IMR-90 (cell line): ENCODE results near the gene B4GALNT1. TPM values are rescaled to one million over a fixed set of nuclear protein-coding genes. Genes with fewer than 3 reads are reported as not detected.

Experiments
- ATAC-seq: fragments of 200-7000 bp; cut with Tn5 transposase; 2 replicates; pipeline ENCODE4 v1.9.1; 2020; ENCODE audit warnings: low read depth, mild to moderate bottlenecking, moderate library complexity
- BruUV-seq: library from RNA; stranded (reverse); fragments of 400-500 nt; replicated peaks from 2 replicates; lab custom pipeline; 2021; lab: Mats Ljungman, UMichigan
- CTCF ChIA-PET: fragments of 300-600 bp; formaldehyde crosslinking; extraction: SDS; loops from one replicate; lab custom pipeline; 2021; ENCODE audit warnings: antibody characterized with exemption; lab: Yijun Ruan, JAX
- POLR2A ChIA-PET: fragments of 300-600 bp; sonication (Branson Sonifier 250); formaldehyde crosslinking; loops from one replicate; lab custom pipeline; 2022; ENCODE audit warnings: antibody characterized with exemption; ENCODE audit not compliant: unreplicated experiment; lab: Charles Lee
- DNase-seq: peaks from one replicate; pipeline ENCODE4 v3.0.0; 2013
- H2AFZ ChIP-seq: replicated peaks from 2 replicates; pipeline ENCODE3; 2013; ENCODE audit warnings: low read length, mild to moderate bottlenecking; ENCODE audit not compliant: poor library complexity
- H2AK5ac ChIP-seq: 2 replicates; pipeline ENCODE4 v1.6.1; 2013; ENCODE audit warnings: low read depth, low read length, inconsistent platforms
- H2AK9ac ChIP-seq: replicated peaks from 2 replicates; pipeline ENCODE3; 2013; ENCODE audit warnings: mild to moderate bottlenecking, low read depth, low read length, moderate library complexity; ENCODE audit not compliant: poor library complexity
- H2BK120ac ChIP-seq: 2 replicates; pipeline ENCODE4 v1.6.1; 2013; ENCODE audit warnings: low read depth, low read length, inconsistent platforms
- H2BK15ac ChIP-seq: 3 replicates; pipeline ENCODE4 v1.6.1; 2013; ENCODE audit warnings: low read depth, low read length, inconsistent platforms
- H2BK20ac ChIP-seq: 2 replicates; pipeline ENCODE4 v1.6.1; 2013; ENCODE audit warnings: low read depth, mild to moderate bottlenecking, inconsistent platforms, low read length, moderate library complexity
- H2BK5ac ChIP-seq: 2 replicates; pipeline ENCODE4 v1.6.1; 2013; ENCODE audit warnings: mild to moderate bottlenecking, low read depth, low read length, inconsistent platforms; ENCODE audit not compliant: poor library complexity, severe bottlenecking
- H3K14ac ChIP-seq: replicated peaks from 2 replicates; pipeline ENCODE4 v1.6.1; 2013; ENCODE audit warnings: low read depth, low read length, inconsistent platforms
- H3K18ac ChIP-seq: 2 replicates; pipeline ENCODE4 v1.6.1; 2013; ENCODE audit warnings: low read depth, low read length, control low read depth
- H3K23ac ChIP-seq: 2 replicates; pipeline ENCODE4 v1.6.1; 2013; ENCODE audit warnings: low read depth, low read length, inconsistent platforms
- H3K27ac ChIP-seq: 2 replicates; pipeline ENCODE4 v1.5.1; 2013; ENCODE audit warnings: mild to moderate bottlenecking, control low read depth, low read length; ENCODE audit not compliant: insufficient read depth
- H3K27me3 ChIP-seq: 2 replicates; pipeline ENCODE4 v1.6.1; 2013; ENCODE audit warnings: low read length; ENCODE audit not compliant: control insufficient read depth, insufficient read depth
- H3K36me3 ChIP-seq: 2 replicates; pipeline ENCODE4 v1.6.1; 2013; ENCODE audit warnings: low read length, mixed read lengths; ENCODE audit not compliant: control insufficient read depth, insufficient read depth
- H3K4ac ChIP-seq: 2 replicates; pipeline ENCODE4 v1.6.1; 2013; ENCODE audit warnings: low read depth, low read length, inconsistent platforms
- H3K4me1 ChIP-seq: 2 replicates; pipeline ENCODE4 v1.6.1; 2013; ENCODE audit warnings: low read length, mixed read lengths; ENCODE audit not compliant: control insufficient read depth, insufficient read depth
- H3K4me2 ChIP-seq: 2 replicates; pipeline ENCODE4 v1.6.1; 2013; ENCODE audit warnings: low read depth, mild to moderate bottlenecking, control low read depth, low read length, moderate library complexity
- H3K4me3 ChIP-seq: 2 replicates; pipeline ENCODE4 v1.5.1; 2013; ENCODE audit warnings: low read depth, mild to moderate bottlenecking, control low read depth, low read length, moderate library complexity; ENCODE audit not compliant: insufficient read depth
- H3K56ac ChIP-seq: 2 replicates; pipeline ENCODE4 v1.6.1; 2013; ENCODE audit warnings: low read length, inconsistent platforms; ENCODE audit not compliant: insufficient read depth; ENCODE audit errors: extremely low read depth
- H3K79me1 ChIP-seq, 2 experiments: 2 replicates each; pipeline ENCODE4 v1.6.1; 2013; ENCODE audit warnings: low read length in 2 of 2, inconsistent platforms in 1 of 2, low read depth in 1 of 2
- H3K9ac ChIP-seq: 2 replicates; pipeline ENCODE4 v1.6.1; 2013; ENCODE audit warnings: low read depth, low read length, control low read depth
- H3K9me1 ChIP-seq: 2 replicates; pipeline ENCODE4 v1.6.1; 2013; ENCODE audit warnings: low read length, inconsistent platforms; ENCODE audit not compliant: insufficient read depth
- H3K9me3 ChIP-seq: 2 replicates; pipeline ENCODE4 v1.6.1; 2013; ENCODE audit warnings: low read length; ENCODE audit not compliant: control insufficient read depth, insufficient read depth
- H4K20me1 ChIP-seq: 2 replicates; pipeline ENCODE4 v1.6.1; 2013; ENCODE audit warnings: low read length, inconsistent platforms; ENCODE audit not compliant: insufficient read depth
- H4K5ac ChIP-seq: 2 replicates; pipeline ENCODE4 v1.6.1; 2013; ENCODE audit warnings: mild to moderate bottlenecking, low read depth, low read length, control low read depth
- H4K8ac ChIP-seq, 2 experiments: 2 replicates each; pipeline ENCODE4 v1.6.1; 2013; ENCODE audit warnings: low read depth in 2 of 2, low read length in 2 of 2, control low read depth in 1 of 2, inconsistent platforms in 1 of 2
- H4K91ac ChIP-seq: 2 replicates; pipeline ENCODE4 v1.6.1; 2013; ENCODE audit warnings: low read depth, low read length, inconsistent platforms; ENCODE audit not compliant: insufficient read depth
- BHLHE40 ChIP-seq: fragments of 150-350 bp; IDR thresholded peaks from 2 replicates; pipeline ENCODE4 v1.6.1; 2016; ENCODE audit warnings: mild to moderate bottlenecking, low read depth, low read length
- CHD1 ChIP-seq: IDR thresholded peaks from 2 replicates; pipeline ENCODE4 v1.6.1; 2012; ENCODE audit warnings: low read depth, low read length, improper control_type of control experiment
- MAZ ChIP-seq: IDR thresholded peaks from 2 replicates; pipeline ENCODE4 v1.6.1; 2012; ENCODE audit warnings: low read depth, mild to moderate bottlenecking, low read length, improper control_type of control experiment, moderate library complexity, borderline replicate concordance
- NFE2L2 ChIP-seq: fragments of 150-350 bp; IDR thresholded peaks from 2 replicates; pipeline ENCODE4 v1.6.1; 2016; ENCODE audit warnings: low read depth, mild to moderate bottlenecking, low read length
- POLR2A ChIP-seq: IDR thresholded peaks from 2 replicates; pipeline ENCODE4 v1.6.1; 2012; ENCODE audit warnings: mild to moderate bottlenecking, low read depth, low read length
- SMC3 ChIP-seq: fragments of 150-350 bp; IDR thresholded peaks from 2 replicates; pipeline ENCODE4 v1.6.1; 2016; ENCODE audit warnings: low read depth, mild to moderate bottlenecking, antibody characterized with exemption, low read length, moderate library complexity
- USF2 ChIP-seq: fragments of 150-350 bp; IDR thresholded peaks from 2 replicates; pipeline ENCODE4 v1.6.1; 2017; ENCODE audit warnings: mild to moderate bottlenecking, antibody characterized with exemption, low read length, low read depth
- WGBS, 2 experiments: methylation state at CpG; one replicate each; pipeline versions ENCODE4 v1.1.5 to v1.1.7; 2013; ENCODE audit warnings: missing lambda C conversion rate in 2 of 2; ENCODE audit not compliant: insufficient read length in 1 of 2; ENCODE audit errors: extremely low coverage in 2 of 2; 5-methylcytosine and 5-hydroxymethylcytosine counted together
- dilution Hi-C: fragments of 300-500 bp; cut with HindIII; formaldehyde crosslinking; loops from one replicate; pipeline ENCODE4 v1.14.3; 2018; ENCODE audit warnings: low sequenced_read_pairs; ENCODE audit not compliant: unreplicated experiment
- in situ Hi-C: fragments of 300-500 bp; cut with MboI; formaldehyde crosslinking; loops from 3 replicates; pipeline ENCODE4 v1.14.3; 2019; ENCODE audit warnings: low sequenced_read_pairs, inconsistent platforms, mixed read lengths
- intact Hi-C: fragments of 100-400 bp; cut with micrococcal nuclease; formaldehyde crosslinking; loops from 2 replicates; pipeline ENCODE4 v1.10.0; 2022
- polyA plus RNA-seq, 3 experiments: library from polyadenylated mRNA; depleted of rRNA; stranded (reverse); fragments of >200 nt; gene quantifications; 2 replicates each; pipeline ENCODE4 v1.2.3, GENCODE V29; 2012; ENCODE audit warnings: low replicate concordance in 1 of 3
- total RNA-seq: library from RNA; depleted of rRNA; stranded (reverse); fragments of >200 nt; gene quantifications from 2 replicates; pipeline ENCODE4 v1.2.3, GENCODE V29; 2012
- TF ChIP-seq, protein P1 (sequence below): conservative IDR thresholded peaks from 2 replicates; pipeline ENCODE4 v1.5.1; 2012; ENCODE audit warnings: mild to moderate bottlenecking, low read depth, low read length, improper control_type of control experiment

The B4GALNT1 gene
- total and polyA plus RNA-seq, 2 of the 4 experiments (the other 2 are of a cell fraction) = 0.18 to 0.62 TPM

- H3K4me1 ChIP-seq = 0 out of 2 replicates have a peak, but pooled peaks cover 2% of the 10 kb centered on the region
- no peak overlapping the region for H4K8ac ChIP-seq
- H3K4me2 ChIP-seq = no peak overlapping the region
- no peak overlapping the region for H3K9ac ChIP-seq
- no peaks in the 10 kb centered on the region for H3K9me1 ChIP-seq
- H3K4ac ChIP-seq = no peak overlapping the region
- CTCF ChIA-PET = interaction anchor here (0.6 to 1.1 kb wide), 4 partner anchors 38 to 304 kb away, joined by 3 to 4 read pairs (median 3); partner anchors contain the start of gene ATP23
- no peak overlapping the region for H3K27ac ChIP-seq
- no peaks in the 10 kb centered on the region for H3K79me1 ChIP-seq
- H4K20me1 ChIP-seq = no peaks in the 10 kb centered on the region
- TF ChIP-seq USF2 (no peak), BHLHE40 (no peak), MAZ (no peak), SMC3 (no peak), NFE2L2 (no peak), POLR2A (no peak), CHD1 (no peak)
- TF ChIP-seq, protein P1, sequence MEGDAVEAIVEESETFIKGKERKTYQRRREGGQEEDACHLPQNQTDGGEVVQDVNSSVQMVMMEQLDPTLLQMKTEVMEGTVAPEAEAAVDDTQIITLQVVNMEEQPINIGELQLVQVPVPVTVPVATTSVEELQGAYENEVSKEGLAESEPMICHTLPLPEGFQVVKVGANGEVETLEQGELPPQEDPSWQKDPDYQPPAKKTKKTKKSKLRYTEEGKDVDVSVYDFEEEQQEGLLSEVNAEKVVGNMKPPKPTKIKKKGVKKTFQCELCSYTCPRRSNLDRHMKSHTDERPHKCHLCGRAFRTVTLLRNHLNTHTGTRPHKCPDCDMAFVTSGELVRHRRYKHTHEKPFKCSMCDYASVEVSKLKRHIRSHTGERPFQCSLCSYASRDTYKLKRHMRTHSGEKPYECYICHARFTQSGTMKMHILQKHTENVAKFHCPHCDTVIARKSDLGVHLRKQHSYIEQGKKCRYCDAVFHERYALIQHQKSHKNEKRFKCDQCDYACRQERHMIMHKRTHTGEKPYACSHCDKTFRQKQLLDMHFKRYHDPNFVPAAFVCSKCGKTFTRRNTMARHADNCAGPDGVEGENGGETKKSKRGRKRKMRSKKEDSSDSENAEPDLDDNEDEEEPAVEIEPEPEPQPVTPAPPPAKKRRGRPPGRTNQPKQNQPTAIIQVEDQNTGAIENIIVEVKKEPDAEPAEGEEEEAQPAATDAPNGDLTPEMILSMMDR = no peak
- no peak overlapping the region for H2BK120ac ChIP-seq
- no peak overlapping the region for H3K4me3 ChIP-seq
- dilution Hi-C loops (no loop called here), in situ Hi-C loops (no loop called here), intact Hi-C loops (no loop called here)
- H2BK15ac ChIP-seq = no peak overlapping the region
- H2AK9ac ChIP-seq = no peak overlapping the region
- no peak overlapping the region for H2BK20ac ChIP-seq
- no peak overlapping the region for H3K14ac ChIP-seq
- peaks cover 26% of the 10 kb centered on the region for H3K27me3 ChIP-seq
- ATAC-seq = no peak
- no peak for DNase-seq
- H2BK5ac ChIP-seq = no peak overlapping the region
- H3K9me3 ChIP-seq = no peaks in the 10 kb centered on the region
- H4K5ac ChIP-seq = no peak overlapping the region
- WGBS, 2 experiments = no CpG with 5 or more reads among the region's 3 CpGs
- H3K18ac ChIP-seq = no peak overlapping the region
- no peaks in the 10 kb centered on the region for H3K36me3 ChIP-seq
- no peak overlapping the region for H2AK5ac ChIP-seq
- POLR2A ChIA-PET = no interaction called here
- BruUV-seq = no TSS peak
- no peak overlapping the region for H3K56ac ChIP-seq
- no peak overlapping the region for H4K91ac ChIP-seq
- no peak overlapping the region for H3K23ac ChIP-seq
- H2AFZ ChIP-seq = no peak overlapping the region
Observed at GRCh38 chr12:57637364-57637763, 4.4 kb upstream of the B4GALNT1 start.
